ENCODE measurements around the gene TMEM170B. TPM values are rescaled to one million over a fixed set of nuclear protein-coding genes. Genes with fewer than 3 reads are reported as not detected.

TMEM170B gene
- total RNA-seq, 2 donors from 2014 or later: 4.6 to 6.8 TPM

- TF ChIP-seq CTCF (IDR thresholded peaks at IDR 0.05): no peak
- ATAC-seq (ENCODE audit: insufficient number of reproducible peaks, low FRiP score, low read depth): no peak
- Histone ChIP-seq H3K9me3 (no peaks in the 10 kb centered on the region), H3K36me3 (no peaks in the 10 kb centered on the region), H3K4me1 (ENCODE audit: control insufficient read depth in 1 of 2, low read depth in 2 of 2) (peaks cover 33 to 68% of the 10 kb centered on the region in 2 donors), H3K27ac (peak overlapping the region; percentile 80), H3K27me3 (replicated peaks; ENCODE audit: insufficient read depth) (no peaks in the 10 kb centered on the region), H3K4me3 (no peak overlapping the region)
- DNase-seq (ENCODE audit: low spot score): no peak
Observed at GRCh38 chr6:11608600-11609323, 71.2 kb downstream of the TMEM170B start.

GRCh38 chr6:11609324-11610071 lies 71.9 kb downstream of the TMEM170B start:
- Histone ChIP-seq H3K27ac (peak overlapping the region; percentile 80), H3K9me3 (no peaks in the 10 kb centered on the region), H3K4me1 (ENCODE audit: control insufficient read depth in 1 of 2, low read depth in 2 of 2) (peaks cover 40 to 75% of the 10 kb centered on the region in 2 donors), H3K4me3 (peak overlapping the region; percentile 17), H3K27me3 (replicated peaks; ENCODE audit: insufficient read depth) (no peaks in the 10 kb centered on the region), H3K36me3 (no peaks in the 10 kb centered on the region)
- DNase-seq (ENCODE audit: low spot score) (peak; percentile 52), ATAC-seq (ENCODE audit: insufficient number of reproducible peaks, low FRiP score, low read depth) (peak; percentile 64)
- no peak for TF ChIP-seq CTCF (IDR thresholded peaks at IDR 0.05)

GRCh38 chr6:11613336-11613735 lies 75.8 kb downstream of the TMEM170B start:
- no peak for TF ChIP-seq CTCF (IDR thresholded peaks at IDR 0.05)
- Histone ChIP-seq H3K9me3 (no peaks in the 10 kb centered on the region), H3K36me3 (no peaks in the 10 kb centered on the region), H3K4me1 (ENCODE audit: control insufficient read depth in 1 of 2, low read depth in 2 of 2) (peaks cover 31 to 70% of the 10 kb centered on the region in 2 donors), H3K4me3 (no peak overlapping the region), H3K27me3 (replicated peaks; ENCODE audit: insufficient read depth) (no peaks in the 10 kb centered on the region), H3K27ac (peak overlapping the region; percentile 48 to 63)
- ATAC-seq (ENCODE audit: insufficient number of reproducible peaks, low FRiP score, low read depth) (no peak), DNase-seq (ENCODE audit: low spot score) (no peak)

GRCh38 chr6:11613858-11614257 lies 76.3 kb downstream of the TMEM170B start:
- ATAC-seq (ENCODE audit: insufficient number of reproducible peaks, low FRiP score, low read depth) (no peak), DNase-seq (ENCODE audit: low spot score) (no peak)
- no peaks in the 10 kb centered on the region for H3K36me3 ChIP-seq
- H3K27me3 ChIP-seq (replicated peaks; ENCODE audit: insufficient read depth): no peaks in the 10 kb centered on the region
- no peak overlapping the region for H3K4me3 ChIP-seq
- no peaks in the 10 kb centered on the region for H3K9me3 ChIP-seq
- H3K27ac ChIP-seq: peak overlapping the region; percentile 48 to 63
- TF ChIP-seq CTCF (IDR thresholded peaks at IDR 0.05): no peak
- peaks cover 31 to 68% of the 10 kb centered on the region in 2 donors for H3K4me1 ChIP-seq (ENCODE audit: control insufficient read depth in 1 of 2, low read depth in 2 of 2)

GRCh38 chr6:11614534-11615213 lies 77.1 kb downstream of the TMEM170B start:
- TF ChIP-seq CTCF (IDR thresholded peaks at IDR 0.05): no peak
- no peak for ATAC-seq (ENCODE audit: insufficient number of reproducible peaks, low FRiP score, low read depth)
- H3K4me1 ChIP-seq (ENCODE audit: control insufficient read depth in 1 of 2, low read depth in 2 of 2): peaks cover 25 to 60% of the 10 kb centered on the region in 2 donors
- no peak overlapping the region for H3K4me3 ChIP-seq
- H3K9me3 ChIP-seq: no peaks in the 10 kb centered on the region
- H3K36me3 ChIP-seq: no peaks in the 10 kb centered on the region
- no peaks in the 10 kb centered on the region for H3K27me3 ChIP-seq (replicated peaks; ENCODE audit: insufficient read depth)
- DNase-seq (ENCODE audit: low spot score): no peak
- H3K27ac ChIP-seq: peak overlapping the region; percentile 48 to 63

Data from thoracic aorta (tissue), 2 donors.